ENCODE data around the gene AWAT2. TPM values are rescaled to one million over a fixed set of nuclear protein-coding genes. Genes with fewer than 3 reads are reported as not detected.

Gene AWAT2
- total RNA-seq, 8 experiments from 2014 or later = 0.05 to 0.77 (median 0.14) TPM; not detected in 5

- no peak for ATAC-seq (replicated peaks in 6 of 8)
- H3K4me1 ChIP-seq (replicated peaks in 1 of 2) = no peaks in the 10 kb centered on the region
- WGBS, 10 experiments = 63 to 97% methylated on average over 5 to 10 of the region's 14 CpGs; no CpG with 5 or more reads in 8 of the 10 experiments
- no peak within 1 kb of the TSS for H3K27ac ChIP-seq
- H3K4me3 ChIP-seq = no peak within 1 kb of the TSS
- in situ Hi-C loops (cut with MboI; ENCODE audit: low pct_unique_long_range_greater_than_20kb in 2 of 9, low sequenced_read_pairs in 9 of 9, unreplicated experiment in 9 of 9) = no loop called here
Observed at GRCh38 chrX:70062076-70062475, 12.3 kb upstream of the AWAT2 start, which contains the start of gene OTUD6A. Gene OTUD6A (plus strand): TSS chrX:70062457. CDS start chrX:70062525, 68 bp downstream.

- in situ Hi-C loops (cut with MboI; ENCODE audit: low pct_unique_long_range_greater_than_20kb in 2 of 9, low sequenced_read_pairs in 9 of 9, unreplicated experiment in 9 of 9) = no loop called here
- WGBS, 10 experiments = 0 to 100% (median 72%) methylated on average over 1 to 2 of the region's 5 CpGs; no CpG with 5 or more reads in 7 of the 10 experiments
- no peak for ATAC-seq (replicated peaks in 6 of 8)
- Histone ChIP-seq H3K4me3 (no peak overlapping the region), H3K4me1 (replicated peaks in 1 of 2) (no peaks in the 10 kb centered on the region), H3K27ac (no peak overlapping the region)
Observed at GRCh38 chrX:70054391-70054790, 4.7 kb upstream of the AWAT2 start.

- H3K27ac ChIP-seq = no peak overlapping the region
- no peak overlapping the region for H3K4me3 ChIP-seq
- 12 to 56% methylated on average over 3 to 5 of the region's 11 CpGs; no CpG with 5 or more reads in 8 of the 10 experiments for WGBS, 10 experiments
- no peak for ATAC-seq (replicated peaks in 6 of 8)
- no peaks in the 10 kb centered on the region for H3K4me1 ChIP-seq (replicated peaks in 1 of 2)
- in situ Hi-C loops (cut with MboI; ENCODE audit: low pct_unique_long_range_greater_than_20kb in 2 of 9, low sequenced_read_pairs in 9 of 9, unreplicated experiment in 9 of 9) = no loop called here
Observed at GRCh38 chrX:70052895-70053615, 3.3 kb upstream of the AWAT2 start.

GRCh38 chrX:70049406-70049805, 332 bp downstream of the AWAT2 start:
- no peak for ATAC-seq (replicated peaks in 6 of 8)
- Histone ChIP-seq H3K4me1 (replicated peaks in 1 of 2) (no peaks in the 10 kb centered on the region), H3K4me3 (no peak overlapping the region), H3K27ac (no peak overlapping the region)
- in situ Hi-C loops (cut with MboI; ENCODE audit: low pct_unique_long_range_greater_than_20kb in 2 of 9, low sequenced_read_pairs in 9 of 9, unreplicated experiment in 9 of 9) = loop anchor here in 2 of 9 experiments (25.0 kb wide), 1 partner anchor 512 kb away; no protein-coding TSS in a partner anchor
- WGBS, 10 experiments = 36% methylated on average over 2 of the region's 3 CpGs; no CpG with 5 or more reads in 9 of the 10 experiments

GRCh38 chrX:70046978-70047377, 2.8 kb downstream of the AWAT2 start:
- H3K4me3 ChIP-seq = no peak overlapping the region
- H3K27ac ChIP-seq = no peak overlapping the region
- no peak for ATAC-seq (replicated peaks in 6 of 8)
- no peaks in the 10 kb centered on the region for H3K4me1 ChIP-seq (replicated peaks in 1 of 2)
- in situ Hi-C loops (cut with MboI; ENCODE audit: low pct_unique_long_range_greater_than_20kb in 2 of 9, low sequenced_read_pairs in 9 of 9, unreplicated experiment in 9 of 9) = loop anchor here in 2 of 9 experiments (25.0 kb wide), 1 partner anchor 510 kb away; no protein-coding TSS in a partner anchor

GRCh38 chrX:70044541-70045245, 5.0 kb downstream of the AWAT2 start:
- Histone ChIP-seq H3K4me3 (no peak overlapping the region), H3K4me1 (replicated peaks in 1 of 2) (no peaks in the 10 kb centered on the region), H3K27ac (no peak overlapping the region)
- in situ Hi-C loops (cut with MboI; ENCODE audit: low pct_unique_long_range_greater_than_20kb in 2 of 9, low sequenced_read_pairs in 9 of 9, unreplicated experiment in 9 of 9) = loop anchor here in 2 of 9 experiments (25.0 kb wide), 1 partner anchor 507 kb away; no protein-coding TSS in a partner anchor
- 0 to 68% (median 20%) methylated on average over 1 to 2 of the region's 4 CpGs; no CpG with 5 or more reads in 7 of the 10 experiments for WGBS, 10 experiments
- ATAC-seq (replicated peaks in 6 of 8) = no peak

GRCh38 chrX:70043685-70044084, 6.1 kb downstream of the AWAT2 start:
- no peaks in the 10 kb centered on the region for H3K4me1 ChIP-seq (replicated peaks in 1 of 2)
- in situ Hi-C loops (cut with MboI; ENCODE audit: low pct_unique_long_range_greater_than_20kb in 2 of 9, low sequenced_read_pairs in 9 of 9, unreplicated experiment in 9 of 9) = loop anchor here in 2 of 9 experiments (25.0 kb wide), 1 partner anchor 506 kb away; no protein-coding TSS in a partner anchor
- ATAC-seq (replicated peaks in 6 of 8) = no peak
- H3K27ac ChIP-seq = no peak overlapping the region
- H3K4me3 ChIP-seq = no peak overlapping the region
- no CpG with 5 or more reads among the region's 9 CpGs for WGBS, 10 experiments

- in situ Hi-C loops (cut with MboI; ENCODE audit: low pct_unique_long_range_greater_than_20kb in 2 of 9, low sequenced_read_pairs in 9 of 9, unreplicated experiment in 9 of 9) = loop anchor here in 2 of 9 experiments (25.0 kb wide), 1 partner anchor 505 kb away; no protein-coding TSS in a partner anchor
- WGBS, 10 experiments = 20 to 100% (median 64%) methylated on average over 1 to 9 of the region's 11 CpGs; no CpG with 5 or more reads in 6 of the 10 experiments
- Histone ChIP-seq H3K4me3 (no peak overlapping the region), H3K4me1 (replicated peaks in 1 of 2) (no peaks in the 10 kb centered on the region), H3K27ac (no peak overlapping the region)
- peak in 1 of 8 experiments; percentile 19 for ATAC-seq (replicated peaks in 6 of 8)
Observed at GRCh38 chrX:70042399-70043371, 7.1 kb downstream of the AWAT2 start.

GRCh38 chrX:70041993-70042392, 7.7 kb downstream of the AWAT2 start:
- in situ Hi-C loops (cut with MboI; ENCODE audit: low pct_unique_long_range_greater_than_20kb in 2 of 9, low sequenced_read_pairs in 9 of 9, unreplicated experiment in 9 of 9) = loop anchor here in 2 of 9 experiments (25.0 kb wide), 1 partner anchor 505 kb away; no protein-coding TSS in a partner anchor
- no peak overlapping the region for H3K27ac ChIP-seq
- H3K4me1 ChIP-seq (replicated peaks in 1 of 2) = no peaks in the 10 kb centered on the region
- no peak overlapping the region for H3K4me3 ChIP-seq
- 34% methylated on average over 3 of the region's 6 CpGs; no CpG with 5 or more reads in 9 of the 10 experiments for WGBS, 10 experiments
- no peak for ATAC-seq (replicated peaks in 6 of 8)

- Histone ChIP-seq H3K27ac (no peak overlapping the region), H3K4me3 (no peak overlapping the region), H3K4me1 (replicated peaks in 1 of 2) (no peaks in the 10 kb centered on the region)
- in situ Hi-C loops (cut with MboI; ENCODE audit: low pct_unique_long_range_greater_than_20kb in 2 of 9, low sequenced_read_pairs in 9 of 9, unreplicated experiment in 9 of 9) = loop anchor here in 2 of 9 experiments (10.0 to 25.0 kb wide), 2 partner anchors 55 to 502 kb away; no protein-coding TSS in a partner anchor
- ATAC-seq (replicated peaks in 6 of 8) = no peak
- 40 to 57% methylated on average over 1 to 2 of the region's 2 CpGs; no CpG with 5 or more reads in 8 of the 10 experiments for WGBS, 10 experiments
Observed at GRCh38 chrX:70039758-70040157, 10.0 kb downstream of the AWAT2 start.

GRCh38 chrX:70038951-70039350, 10.8 kb downstream of the AWAT2 start:
- Histone ChIP-seq H3K4me3 (no peak overlapping the region), H3K4me1 (replicated peaks in 1 of 2) (no peaks in the 10 kb centered on the region), H3K27ac (no peak overlapping the region)
- peak in 2 of 8 experiments; percentile 54 to 74 for ATAC-seq (replicated peaks in 6 of 8)
- in situ Hi-C loops (cut with MboI; ENCODE audit: low pct_unique_long_range_greater_than_20kb in 2 of 9, low sequenced_read_pairs in 9 of 9, unreplicated experiment in 9 of 9) = loop anchor here in 2 of 9 experiments (10.0 to 25.0 kb wide), 2 partner anchors 56 to 502 kb away; no protein-coding TSS in a partner anchor
- WGBS, 10 experiments = 100% methylated on average over 1 of the region's 1 CpG; no CpG with 5 or more reads in 9 of the 10 experiments

GRCh38 chrX:70038515-70038914, 11.2 kb downstream of the AWAT2 start:
- no peaks in the 10 kb centered on the region for H3K4me1 ChIP-seq (replicated peaks in 1 of 2)
- H3K27ac ChIP-seq = no peak overlapping the region
- H3K4me3 ChIP-seq = no peak overlapping the region
- peak in 1 of 8 experiments; percentile 33 for ATAC-seq (replicated peaks in 6 of 8)
- in situ Hi-C loops (cut with MboI; ENCODE audit: low pct_unique_long_range_greater_than_20kb in 2 of 9, low sequenced_read_pairs in 9 of 9, unreplicated experiment in 9 of 9) = loop anchor here in 2 of 9 experiments (10.0 to 25.0 kb wide), 2 partner anchors 56 to 501 kb away; no protein-coding TSS in a partner anchor
- WGBS, 10 experiments = 75% methylated on average over 2 of the region's 2 CpGs; no CpG with 5 or more reads in 9 of the 10 experiments

All from motor neuron (in vitro differentiated cells).